Uterus (tissue), 2 donors: ENCODE data around the gene HNRNPL.

Experiments used
- POLR2A ChIP-seq, 2 donors: fragments of 450-650 bp; IDR thresholded peaks; one replicate each; pipeline ENCODE4 v1.6.1; 2016; ENCODE audit warnings: antibody characterized with exemption in 2 of 2, mild to moderate bottlenecking in 1 of 2, moderate library complexity in 1 of 2
- TF ChIP-seq, protein P1 (sequence below), 4 experiments: fragments of 200-600 bp in 2 of 4; fragments of 450-650 bp in 2 of 4; sonication (generic) in 2 of 4; IDR thresholded peaks; one replicate each; pipeline ENCODE4 v1.5.1; 2016 to 2019; ENCODE audit warnings: antibody characterized with exemption in 4 of 4, mild to moderate bottlenecking in 2 of 4, moderate library complexity in 1 of 4

DNA sequence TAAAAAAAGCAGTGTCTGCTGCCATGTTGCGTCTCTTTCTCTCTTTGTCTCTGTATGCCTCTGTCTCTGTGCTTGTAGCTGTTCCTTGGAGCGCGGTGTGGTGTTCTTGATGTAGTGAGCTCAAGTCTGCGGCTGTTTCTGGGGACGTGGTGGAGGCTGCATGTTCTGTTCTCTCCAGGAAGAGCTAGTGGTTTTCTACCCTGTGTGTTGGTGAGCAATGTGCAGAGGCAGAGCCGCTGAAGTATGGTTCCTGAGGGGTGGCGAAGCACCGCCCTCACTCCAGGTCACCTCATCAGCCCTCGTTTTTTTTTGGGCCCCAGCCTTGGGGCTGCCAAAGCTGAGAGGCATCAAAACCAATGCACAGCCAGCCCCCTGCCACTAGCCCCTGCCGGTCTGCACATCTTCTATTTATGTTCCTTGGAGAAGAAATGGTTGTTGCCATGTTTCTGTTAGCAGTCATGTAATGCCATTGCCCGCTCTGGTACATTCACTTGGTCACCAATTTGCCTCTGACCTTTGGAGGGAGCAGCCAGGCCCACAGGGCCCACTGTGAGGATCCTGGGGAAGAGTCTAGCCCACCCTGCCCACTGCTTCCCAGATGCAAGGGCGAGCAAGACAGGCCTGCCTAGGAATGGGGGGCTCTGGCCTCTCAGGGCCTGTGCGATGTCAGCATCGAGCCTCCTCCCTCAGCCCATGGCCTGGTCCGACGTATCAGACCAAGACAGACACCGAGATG lies 7.2 kb downstream of the HNRNPL start:
- TF ChIP-seq, protein P1, sequence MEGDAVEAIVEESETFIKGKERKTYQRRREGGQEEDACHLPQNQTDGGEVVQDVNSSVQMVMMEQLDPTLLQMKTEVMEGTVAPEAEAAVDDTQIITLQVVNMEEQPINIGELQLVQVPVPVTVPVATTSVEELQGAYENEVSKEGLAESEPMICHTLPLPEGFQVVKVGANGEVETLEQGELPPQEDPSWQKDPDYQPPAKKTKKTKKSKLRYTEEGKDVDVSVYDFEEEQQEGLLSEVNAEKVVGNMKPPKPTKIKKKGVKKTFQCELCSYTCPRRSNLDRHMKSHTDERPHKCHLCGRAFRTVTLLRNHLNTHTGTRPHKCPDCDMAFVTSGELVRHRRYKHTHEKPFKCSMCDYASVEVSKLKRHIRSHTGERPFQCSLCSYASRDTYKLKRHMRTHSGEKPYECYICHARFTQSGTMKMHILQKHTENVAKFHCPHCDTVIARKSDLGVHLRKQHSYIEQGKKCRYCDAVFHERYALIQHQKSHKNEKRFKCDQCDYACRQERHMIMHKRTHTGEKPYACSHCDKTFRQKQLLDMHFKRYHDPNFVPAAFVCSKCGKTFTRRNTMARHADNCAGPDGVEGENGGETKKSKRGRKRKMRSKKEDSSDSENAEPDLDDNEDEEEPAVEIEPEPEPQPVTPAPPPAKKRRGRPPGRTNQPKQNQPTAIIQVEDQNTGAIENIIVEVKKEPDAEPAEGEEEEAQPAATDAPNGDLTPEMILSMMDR (IDR thresholded peaks at IDR 0.05) = no peak
- no peak for TF ChIP-seq POLR2A (IDR thresholded peaks at IDR 0.05)
